Measurements from ENCODE around the gene ZNF844. TPM values are rescaled to one million over a fixed set of nuclear protein-coding genes. Genes with fewer than 3 reads are reported as not detected.

ZNF844 gene
- total and polyA plus RNA-seq, 10 of the 15 experiments (the other 5 are each of a cell fraction or from before 2014, with no cell fraction given) = 0.16 to 1.1 (median 0.70) TPM

GRCh38 chr19:12052497-12053169, 11.9 kb upstream of the ZNF844 start, which contains the start of gene ZNF878 (continued):
- TF ChIP-seq, protein P1, sequence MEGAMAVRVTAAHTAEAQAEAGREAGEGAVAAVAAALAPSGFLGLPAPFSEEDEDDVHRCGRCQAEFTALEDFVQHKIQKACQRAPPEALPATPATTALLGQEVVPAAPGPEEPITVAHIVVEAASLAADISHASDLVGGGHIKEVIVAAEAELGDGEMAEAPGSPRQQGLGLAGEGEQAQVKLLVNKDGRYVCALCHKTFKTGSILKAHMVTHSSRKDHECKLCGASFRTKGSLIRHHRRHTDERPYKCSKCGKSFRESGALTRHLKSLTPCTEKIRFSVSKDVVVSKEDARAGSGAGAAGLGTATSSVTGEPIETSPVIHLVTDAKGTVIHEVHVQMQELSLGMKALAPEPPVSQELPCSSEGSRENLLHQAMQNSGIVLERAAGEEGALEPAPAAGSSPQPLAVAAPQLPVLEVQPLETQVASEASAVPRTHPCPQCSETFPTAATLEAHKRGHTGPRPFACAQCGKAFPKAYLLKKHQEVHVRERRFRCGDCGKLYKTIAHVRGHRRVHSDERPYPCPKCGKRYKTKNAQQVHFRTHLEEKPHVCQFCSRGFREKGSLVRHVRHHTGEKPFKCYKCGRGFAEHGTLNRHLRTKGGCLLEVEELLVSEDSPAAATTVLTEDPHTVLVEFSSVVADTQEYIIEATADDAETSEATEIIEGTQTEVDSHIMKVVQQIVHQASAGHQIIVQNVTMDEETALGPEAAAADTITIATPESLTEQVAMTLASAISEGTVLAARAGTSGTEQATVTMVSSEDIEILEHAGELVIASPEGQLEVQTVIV (IDR thresholded peaks at IDR 0.05; ENCODE audit: borderline replicate concordance, partially characterized antibody) = no peak
- TF ChIP-seq ASH2L (IDR thresholded peaks at IDR 0.05; ENCODE audit: borderline replicate concordance, low read depth) (no peak), RAD51 (IDR thresholded peaks at IDR 0.05) (no peak), ATF3 (IDR thresholded peaks at IDR 0.05; ENCODE audit: borderline replicate concordance, extremely low read depth, low read depth, low read length) (no peak), TCF7 (IDR thresholded peaks at IDR 0.05; ENCODE audit: borderline replicate concordance) (no peak), JUND (IDR thresholded peaks at IDR 0.05; ENCODE audit: low read depth, low read length) (no peak), FOXM1 (IDR thresholded peaks at IDR 0.05; ENCODE audit: low read depth, low read length) (no peak), CBX3 (IDR thresholded peaks at IDR 0.05; ENCODE audit: borderline replicate concordance, low read depth) (no peak), ATF7 (IDR thresholded peaks at IDR 0.05; ENCODE audit: low read depth) (no peak), CEBPZ (IDR thresholded peaks at IDR 0.05; ENCODE audit: low read depth, low read length) (no peak), SRF (IDR thresholded peaks at IDR 0.05; ENCODE audit: low read depth in 2 of 2, low read length in 2 of 2) (no peak), HDGF (IDR thresholded peaks at IDR 0.05) (peak; percentile 33; the same call in 1 of the 2 replicates), CREB1 (IDR thresholded peaks at IDR 0.05; ENCODE audit: low read depth) (peak; percentile 35; the same call in 1 of the 2 replicates)
- TF ChIP-seq, protein P2, sequence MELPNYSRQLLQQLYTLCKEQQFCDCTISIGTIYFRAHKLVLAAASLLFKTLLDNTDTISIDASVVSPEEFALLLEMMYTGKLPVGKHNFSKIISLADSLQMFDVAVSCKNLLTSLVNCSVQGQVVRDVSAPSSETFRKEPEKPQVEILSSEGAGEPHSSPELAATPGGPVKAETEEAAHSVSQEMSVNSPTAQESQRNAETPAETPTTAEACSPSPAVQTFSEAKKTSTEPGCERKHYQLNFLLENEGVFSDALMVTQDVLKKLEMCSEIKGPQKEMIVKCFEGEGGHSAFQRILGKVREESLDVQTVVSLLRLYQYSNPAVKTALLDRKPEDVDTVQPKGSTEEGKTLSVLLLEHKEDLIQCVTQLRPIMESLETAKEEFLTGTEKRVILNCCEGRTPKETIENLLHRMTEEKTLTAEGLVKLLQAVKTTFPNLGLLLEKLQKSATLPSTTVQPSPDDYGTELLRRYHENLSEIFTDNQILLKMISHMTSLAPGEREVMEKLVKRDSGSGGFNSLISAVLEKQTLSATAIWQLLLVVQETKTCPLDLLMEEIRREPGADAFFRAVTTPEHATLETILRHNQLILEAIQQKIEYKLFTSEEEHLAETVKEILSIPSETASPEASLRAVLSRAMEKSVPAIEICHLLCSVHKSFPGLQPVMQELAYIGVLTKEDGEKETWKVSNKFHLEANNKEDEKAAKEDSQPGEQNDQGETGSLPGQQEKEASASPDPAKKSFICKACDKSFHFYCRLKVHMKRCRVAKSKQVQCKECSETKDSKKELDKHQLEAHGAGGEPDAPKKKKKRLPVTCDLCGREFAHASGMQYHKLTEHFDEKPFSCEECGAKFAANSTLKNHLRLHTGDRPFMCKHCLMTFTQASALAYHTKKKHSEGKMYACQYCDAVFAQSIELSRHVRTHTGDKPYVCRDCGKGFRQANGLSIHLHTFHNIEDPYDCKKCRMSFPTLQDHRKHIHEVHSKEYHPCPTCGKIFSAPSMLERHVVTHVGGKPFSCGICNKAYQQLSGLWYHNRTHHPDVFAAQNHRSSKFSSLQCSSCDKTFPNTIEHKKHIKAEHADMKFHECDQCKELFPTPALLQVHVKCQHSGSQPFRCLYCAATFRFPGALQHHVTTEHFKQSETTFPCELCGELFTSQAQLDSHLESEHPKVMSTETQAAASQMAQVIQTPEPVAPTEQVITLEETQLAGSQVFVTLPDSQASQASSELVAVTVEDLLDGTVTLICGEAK (IDR thresholded peaks at IDR 0.05; ENCODE audit: borderline replicate concordance) = no peak
- TF ChIP-seq, protein P3, sequence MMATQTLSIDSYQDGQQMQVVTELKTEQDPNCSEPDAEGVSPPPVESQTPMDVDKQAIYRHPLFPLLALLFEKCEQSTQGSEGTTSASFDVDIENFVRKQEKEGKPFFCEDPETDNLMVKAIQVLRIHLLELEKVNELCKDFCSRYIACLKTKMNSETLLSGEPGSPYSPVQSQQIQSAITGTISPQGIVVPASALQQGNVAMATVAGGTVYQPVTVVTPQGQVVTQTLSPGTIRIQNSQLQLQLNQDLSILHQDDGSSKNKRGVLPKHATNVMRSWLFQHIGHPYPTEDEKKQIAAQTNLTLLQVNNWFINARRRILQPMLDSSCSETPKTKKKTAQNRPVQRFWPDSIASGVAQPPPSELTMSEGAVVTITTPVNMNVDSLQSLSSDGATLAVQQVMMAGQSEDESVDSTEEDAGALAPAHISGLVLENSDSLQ (IDR thresholded peaks at IDR 0.05) = peak; percentile 97
- TF ChIP-seq, protein P4, sequence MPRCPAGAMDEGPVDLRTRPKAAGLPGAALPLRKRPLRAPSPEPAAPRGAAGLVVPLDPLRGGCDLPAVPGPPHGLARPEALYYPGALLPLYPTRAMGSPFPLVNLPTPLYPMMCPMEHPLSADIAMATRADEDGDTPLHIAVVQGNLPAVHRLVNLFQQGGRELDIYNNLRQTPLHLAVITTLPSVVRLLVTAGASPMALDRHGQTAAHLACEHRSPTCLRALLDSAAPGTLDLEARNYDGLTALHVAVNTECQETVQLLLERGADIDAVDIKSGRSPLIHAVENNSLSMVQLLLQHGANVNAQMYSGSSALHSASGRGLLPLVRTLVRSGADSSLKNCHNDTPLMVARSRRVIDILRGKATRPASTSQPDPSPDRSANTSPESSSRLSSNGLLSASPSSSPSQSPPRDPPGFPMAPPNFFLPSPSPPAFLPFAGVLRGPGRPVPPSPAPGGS (IDR thresholded peaks at IDR 0.05; ENCODE audit: borderline replicate concordance, insufficient read depth, low read depth, low read length, poor library complexity, severe bottlenecking) = no peak
